GM23338 (cell line): ENCODE data around the gene DCHS1. TPM values are rescaled to one million over a fixed set of nuclear protein-coding genes. Genes with fewer than 3 reads are reported as not detected.

Experiments
- ATAC-seq: fragments of 200-7000 bp; cut with Tn5 transposase; 3 replicates; pipeline ENCODE4 v1.9.1; 2020
- DNase-seq: peaks from one replicate; pipeline ENCODE4 v3.0.0-alpha.2; 2015; ENCODE audit warnings: low spot score
- H2AFZ ChIP-seq: fragments of 200-600 bp; sonication (generic); 2 replicates; pipeline ENCODE4 v1.8.0; 2016; ENCODE audit warnings: antibody characterized with exemption, mild to moderate bottlenecking, moderate library complexity
- H3F3A ChIP-seq: fragments of 200-600 bp; sonication (generic); replicated peaks from 2 replicates; pipeline ENCODE4 v1.8.0; 2017; ENCODE audit warnings: antibody characterized with exemption, mixed run types, low read depth
- H3K27ac ChIP-seq: fragments of 200-600 bp; sonication (generic); 2 replicates; pipeline ENCODE4 v1.6.1; 2016; ENCODE audit warnings: low read depth
- H3K27me3 ChIP-seq: fragments of 200-600 bp; sonication (generic); 2 replicates; pipeline ENCODE4 v1.8.0; 2016; ENCODE audit warnings: mild to moderate bottlenecking, mixed run types, moderate library complexity; ENCODE audit not compliant: insufficient read depth
- H3K36me3 ChIP-seq: fragments of 200-600 bp; sonication (generic); 2 replicates; pipeline ENCODE4 v1.8.0; 2016; ENCODE audit warnings: mild to moderate bottlenecking; ENCODE audit not compliant: insufficient read depth
- H3K4me1 ChIP-seq: fragments of 200-600 bp; sonication (generic); 2 replicates; pipeline ENCODE4 v1.8.0; 2016; ENCODE audit warnings: mild to moderate bottlenecking, moderate library complexity; ENCODE audit not compliant: insufficient read depth
- H3K4me2 ChIP-seq: fragments of 200-600 bp; sonication (generic); 2 replicates; pipeline ENCODE4 v1.7.1; 2017; ENCODE audit warnings: mixed run types
- H3K4me3 ChIP-seq: fragments of 200-600 bp; sonication (generic); 2 replicates; pipeline ENCODE4 v1.6.1; 2016; ENCODE audit warnings: mixed run types
- H3K79me2 ChIP-seq: fragments of 200-600 bp; sonication (generic); replicated peaks from 2 replicates; pipeline ENCODE4 v1.8.0; 2017; ENCODE audit warnings: mild to moderate bottlenecking; ENCODE audit not compliant: insufficient read depth
- H3K9me2 ChIP-seq: fragments of 200-600 bp; sonication (generic); 2 replicates; pipeline ENCODE4 v1.8.0; 2017; ENCODE audit not compliant: insufficient read depth
- H4K20me1 ChIP-seq: fragments of 200-600 bp; sonication (generic); replicated peaks from 2 replicates; pipeline ENCODE4 v1.8.0; 2017; ENCODE audit warnings: mild to moderate bottlenecking; ENCODE audit not compliant: insufficient read depth
- H3K27ac Mint-ChIP-seq: 2 replicates; pipeline ENCODE4 v1.8.0; 2020; ENCODE audit warnings: inconsistent platforms, mild to moderate bottlenecking, moderate library complexity, mixed read lengths
- H3K27me3 Mint-ChIP-seq: 3 replicates; pipeline ENCODE4 v1.8.0; 2022; ENCODE audit warnings: low read depth, mild to moderate bottlenecking, moderate library complexity, mixed read lengths, inconsistent platforms; ENCODE audit not compliant: insufficient read depth, poor library complexity
- H3K36me3 Mint-ChIP-seq: 3 replicates; pipeline ENCODE4 v1.8.0; 2021; ENCODE audit warnings: low read depth, mild to moderate bottlenecking, inconsistent platforms, moderate library complexity, mixed read lengths
- H3K4me1 Mint-ChIP-seq: 3 replicates; pipeline ENCODE4 v1.8.0; 2020; ENCODE audit warnings: mild to moderate bottlenecking, inconsistent platforms, mixed read lengths
- H3K4me3 Mint-ChIP-seq: 3 replicates; pipeline ENCODE4 v1.8.0; 2021; ENCODE audit warnings: moderate library complexity, mild to moderate bottlenecking, inconsistent platforms, mixed read lengths
- H3K9me3 Mint-ChIP-seq: 3 replicates; pipeline ENCODE4 v1.8.0; 2020; ENCODE audit warnings: moderate library complexity, mild to moderate bottlenecking, inconsistent platforms, mixed read lengths
- CTCF ChIP-seq, 2 experiments: fragments of 200-600 bp in 1 of 2; sonication (generic) in 1 of 2; conservative IDR thresholded peaks; 2 replicates each; pipeline versions ENCODE4 v1.5.1 to v1.6.1; 2016 to 2017; ENCODE audit warnings: antibody characterized with exemption in 2 of 2, low read depth in 2 of 2, mild to moderate bottlenecking in 2 of 2, moderate library complexity in 1 of 2
- ETS1 ChIP-seq: IDR thresholded peaks from 2 replicates; pipeline ENCODE4 v1.6.1; 2016; ENCODE audit warnings: antibody characterized with exemption
- EZH2 ChIP-seq: fragments of 200-600 bp; sonication (generic); IDR thresholded peaks from one replicate; pipeline ENCODE4 v1.8.0; 2017; ENCODE audit warnings: antibody characterized with exemption, mild to moderate bottlenecking, low read depth; ENCODE audit not compliant: unreplicated experiment
- EZH2phosphoT487 ChIP-seq: fragments of 200-600 bp; sonication (generic); IDR thresholded peaks from one replicate; pipeline ENCODE4 v1.8.1; 2018; ENCODE audit warnings: antibody characterized with exemption; ENCODE audit not compliant: unreplicated experiment
- JUNB ChIP-seq: IDR thresholded peaks from one replicate; pipeline ENCODE4 v1.6.1; 2016; ENCODE audit warnings: antibody characterized with exemption; ENCODE audit not compliant: unreplicated experiment
- NANOG ChIP-seq: IDR thresholded peaks from 2 replicates; pipeline ENCODE4 v1.6.1; 2016; ENCODE audit warnings: antibody characterized with exemption, borderline replicate concordance
- POLR2AphosphoS5 ChIP-seq: IDR thresholded peaks from 2 replicates; pipeline ENCODE4 v1.6.1; 2016; ENCODE audit warnings: antibody characterized with exemption, low read depth
- REST ChIP-seq: IDR thresholded peaks from one replicate; pipeline ENCODE4 v1.6.1; 2018; ENCODE audit warnings: antibody characterized with exemption; ENCODE audit not compliant: unreplicated experiment
- STAT1 ChIP-seq: IDR thresholded peaks from one replicate; pipeline ENCODE4 v1.6.1; 2016; ENCODE audit warnings: antibody characterized with exemption; ENCODE audit not compliant: unreplicated experiment
- ZNF114 ChIP-seq: fragments of 250-450 bp; sonication (Bioruptor Pico); IDR thresholded peaks from 2 replicates; pipeline ENCODE4 v1.5.0; 2020; ENCODE audit warnings: mild to moderate bottlenecking, moderate library complexity
- ZNF331 ChIP-seq: fragments of 250-450 bp; sonication (Bioruptor Pico); IDR thresholded peaks from 2 replicates; pipeline ENCODE4 v1.5.0; 2020; ENCODE audit warnings: low read depth, mild to moderate bottlenecking, moderate library complexity
- polyA plus RNA-seq: library from polyadenylated mRNA; unstranded; fragments of >200 nt; fragmentation: Nextera tagmentation; extraction: Ambion mirVana; gene quantifications from 2 replicates; pipeline ENCODE4 v1.2.1, GENCODE V29; 2016
- total RNA-seq: library from RNA; depleted of rRNA; stranded (reverse); fragments of >200 nt; shearing (Covaris generic); gene quantifications from 2 replicates; pipeline ENCODE4 v1.2.3, GENCODE V29; 2014

Gene DCHS1
- total and polyA plus RNA-seq, 2 experiments from 2014 or later, result 2.3 to 20.7 TPM

DNA sequence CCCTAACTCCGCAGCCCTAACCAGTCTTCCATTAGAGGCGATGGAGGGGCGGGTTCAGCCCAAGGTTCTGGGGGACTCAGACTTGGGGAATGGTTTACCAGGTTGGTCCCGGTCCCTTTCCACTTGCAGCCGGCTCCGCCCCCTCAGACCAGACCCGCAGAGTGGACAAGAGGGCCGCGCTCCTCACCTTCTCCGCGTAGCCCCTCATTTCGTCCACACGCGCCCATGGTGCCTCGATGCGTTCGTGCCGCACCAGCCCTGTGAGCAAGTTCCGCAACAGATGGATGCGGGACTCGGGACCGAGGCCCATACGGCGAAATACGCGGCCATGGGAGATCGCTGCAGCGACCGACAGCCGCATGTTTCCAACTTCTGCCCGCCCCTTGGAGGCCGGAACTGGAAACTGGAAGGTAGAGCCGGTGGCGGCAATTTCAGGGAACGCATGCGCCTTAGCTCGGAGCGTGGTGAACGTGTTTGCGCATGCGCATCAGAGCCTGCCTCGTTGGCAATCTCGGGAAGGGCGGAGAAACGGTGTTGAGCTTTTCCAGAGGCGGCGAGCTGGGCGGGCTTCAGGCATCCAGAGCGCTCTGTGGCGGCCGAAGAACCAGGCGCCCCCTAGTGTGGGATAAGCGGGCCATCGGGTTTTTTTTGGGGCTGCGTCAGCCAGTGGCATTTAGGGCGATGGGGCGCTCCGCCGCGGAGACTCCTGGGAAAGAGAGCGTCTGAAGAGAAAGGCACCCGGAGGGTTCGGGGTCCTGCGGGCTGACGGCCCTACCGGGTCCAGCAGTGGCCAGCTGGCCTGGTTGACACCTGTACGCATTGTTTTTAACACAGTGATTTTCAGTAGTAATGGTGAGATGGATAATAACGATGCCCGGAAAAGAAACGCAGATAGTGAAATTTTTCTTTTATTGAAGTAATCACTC, 27.6 kb upstream of the DCHS1 start, which contains the start of gene MRPL17 (continued):
- TF ChIP-seq REST (peak; percentile 35), ZNF331 (CRISPR knock-in tag) (no peak), CTCF (conservative IDR thresholded peaks at IDR 0.05; ENCODE audit: low read depth in 2 of 2) (peak; percentile 78 to 86), EZH2 (no peak), POLR2AphosphoS5 (peak; percentile 100), ETS1 (peak; percentile 65), EZH2phosphoT487 (no peak), ZNF114 (CRISPR knock-in tag) (no peak)

DNA sequence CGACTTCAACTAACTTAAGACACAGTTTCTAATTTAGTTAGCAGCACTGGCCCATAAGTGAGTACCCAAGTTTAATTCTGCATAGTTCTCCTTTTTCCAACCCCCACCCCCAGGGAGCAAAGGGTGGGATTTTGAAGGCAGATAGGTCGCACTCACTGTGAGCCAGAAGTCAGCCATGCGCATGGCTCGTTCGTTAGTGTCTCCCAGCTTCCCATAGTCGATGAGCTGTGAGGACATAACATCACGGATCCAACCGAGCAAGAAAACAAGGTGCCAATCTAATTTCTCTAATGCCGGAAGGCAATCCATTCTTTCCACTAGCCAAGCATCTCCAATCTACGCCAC, 27.0 kb upstream of the DCHS1 start:
- H3K79me2 ChIP-seq, result peaks cover 20% of the 10 kb centered on the region
- peaks cover 3% of the 10 kb centered on the region; the same call in 1 of the 2 replicates for H3K4me1 ChIP-seq
- Mint-ChIP-seq H3K36me3 (peaks cover 36% of the 10 kb centered on the region), H3K4me3 (peak overlapping the region; percentile 98), H3K9me3 (peaks cover 2% of the 10 kb centered on the region; the same call in 1 of the 3 replicates), H3K27ac (peak overlapping the region; percentile 99), H3K27me3 (peaks cover 11% of the 10 kb centered on the region), H3K4me1 (peaks cover 18% of the 10 kb centered on the region; the same call in 2 of the 3 replicates)
- H3K4me3 ChIP-seq, result peak overlapping the region; percentile 82
- H4K20me1 ChIP-seq, result peaks cover 17% of the 10 kb centered on the region
- H3F3A ChIP-seq, result peaks cover 15% of the 10 kb centered on the region; the same call in 1 of the 2 replicates
- ATAC-seq (peak; percentile 2; the same call in 2 of the 3 replicates), DNase-seq (no peak)
- H3K27me3 ChIP-seq, result no peaks in the 10 kb centered on the region
- peak overlapping the region; percentile 92 for H3K27ac ChIP-seq
- H3K36me3 ChIP-seq, result peaks cover 17% of the 10 kb centered on the region
- H2AFZ ChIP-seq, result peak overlapping the region; percentile 67; the same call in 1 of the 2 replicates
- no peak for TF ChIP-seq NANOG
- no peak for TF ChIP-seq JUNB
- no peak for TF ChIP-seq EZH2
- TF ChIP-seq STAT1, result no peak
- no peak for TF ChIP-seq EZH2phosphoT487
- no peak for TF ChIP-seq CTCF (conservative IDR thresholded peaks at IDR 0.05; ENCODE audit: low read depth in 2 of 2)
- no peaks in the 10 kb centered on the region for H3K9me2 ChIP-seq
- peak overlapping the region; percentile 92 for H3K4me2 ChIP-seq
